GM23248 (cell line): ENCODE data around the gene KCNA10.

Experiments
- EZH2 ChIP-seq: fragments of 200-600 bp; sonication (generic); IDR thresholded peaks from 2 replicates; pipeline ENCODE4 v1.6.1; 2018; ENCODE audit warnings: antibody characterized with exemption, mild to moderate bottlenecking; ENCODE audit not compliant: insufficient read depth, poor library complexity, severe bottlenecking
- EZH2phosphoT487 ChIP-seq: fragments of 200-600 bp; sonication (generic); IDR thresholded peaks from 2 replicates; pipeline ENCODE4 v1.6.1; 2018; ENCODE audit warnings: antibody characterized with exemption, moderate library complexity, mild to moderate bottlenecking, low read depth; ENCODE audit not compliant: insufficient read depth

DNA sequence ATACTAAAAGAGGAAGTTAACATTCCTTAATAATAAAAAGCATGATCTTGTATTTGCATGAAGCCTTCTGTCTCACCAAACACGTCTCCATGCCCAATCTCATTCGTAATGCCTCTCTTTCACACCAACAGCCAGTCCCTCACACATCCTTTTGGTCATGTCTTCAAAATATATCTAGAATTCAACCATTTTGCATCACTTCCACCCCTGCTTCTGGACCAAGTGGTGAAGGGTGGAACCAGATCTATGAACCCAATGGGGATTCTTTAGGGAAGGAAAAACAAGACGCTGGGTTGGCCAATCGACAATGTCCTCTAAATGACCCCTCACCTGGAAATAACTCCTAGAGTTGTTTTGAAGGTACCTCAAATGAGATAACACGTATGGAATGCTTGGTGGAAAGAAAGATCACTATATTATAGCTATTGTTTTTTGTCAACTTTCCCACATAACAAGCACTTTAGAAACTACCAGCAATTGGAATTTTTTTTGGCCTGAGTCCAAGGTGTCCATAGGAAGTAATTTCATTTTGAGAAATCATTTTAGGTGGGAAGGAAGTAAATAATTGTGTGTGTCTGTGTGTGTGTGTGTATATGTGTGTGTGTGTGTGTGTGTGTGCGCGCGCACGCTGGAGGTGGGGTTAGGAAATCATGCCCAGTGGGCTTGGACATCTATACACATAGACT is at the start of gene KCNA10:
- TF ChIP-seq EZH2 (no peak), EZH2phosphoT487 (no peak)
